8988T (cell line): Measurements from ENCODE around the gene UBR1.
"Not testable (repeated sequence)": the region's sequence is repeated elsewhere in the genome, so short reads cannot be mapped to it uniquely, and the experiment has no call there.

ENCODE experiments used
- DNase-seq: peaks from one replicate; pipeline ENCODE4 v3.0.0; 2011

Gene UBR1

DNA sequence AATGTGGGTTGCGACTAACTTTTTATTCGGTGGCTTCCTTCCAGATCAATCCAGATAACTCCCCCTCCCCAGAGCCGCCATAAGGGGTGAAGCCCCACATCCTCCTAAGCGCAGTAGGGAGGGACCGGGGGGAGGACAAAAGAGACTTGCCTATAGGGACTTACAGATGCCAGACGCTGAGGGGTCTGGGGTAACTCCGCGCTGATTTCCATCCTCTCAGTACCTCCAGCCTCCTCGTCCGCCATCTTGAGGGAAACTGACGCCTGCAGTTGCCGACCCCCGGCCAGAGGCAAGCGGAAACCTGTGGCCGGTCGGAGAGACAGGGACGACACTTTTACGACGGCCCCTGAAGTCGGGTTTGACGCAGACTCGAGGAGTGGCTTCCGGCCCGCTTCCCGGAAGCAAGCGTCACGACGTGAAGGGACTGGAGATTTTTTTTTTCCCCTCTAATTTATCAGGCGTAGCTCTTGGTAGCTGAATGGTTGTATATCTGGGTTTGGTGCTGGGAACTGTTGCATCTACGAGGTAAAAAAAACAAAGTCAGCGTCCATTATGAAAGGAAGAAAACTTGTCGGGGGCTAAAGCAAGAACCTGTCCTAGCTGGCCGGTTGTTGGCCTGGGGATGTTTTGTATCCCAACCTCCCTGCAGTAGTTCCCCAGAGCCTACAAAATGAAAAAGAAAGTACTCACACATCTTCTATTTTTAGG lies at the start of gene UBR1:
TSS of gene UBR1 (minus strand) at position 261 of the 708 bp plus-strand sequence. CDS start at position 245, 16 bp downstream.
- peak; percentile 42 for DNase-seq

DNA sequence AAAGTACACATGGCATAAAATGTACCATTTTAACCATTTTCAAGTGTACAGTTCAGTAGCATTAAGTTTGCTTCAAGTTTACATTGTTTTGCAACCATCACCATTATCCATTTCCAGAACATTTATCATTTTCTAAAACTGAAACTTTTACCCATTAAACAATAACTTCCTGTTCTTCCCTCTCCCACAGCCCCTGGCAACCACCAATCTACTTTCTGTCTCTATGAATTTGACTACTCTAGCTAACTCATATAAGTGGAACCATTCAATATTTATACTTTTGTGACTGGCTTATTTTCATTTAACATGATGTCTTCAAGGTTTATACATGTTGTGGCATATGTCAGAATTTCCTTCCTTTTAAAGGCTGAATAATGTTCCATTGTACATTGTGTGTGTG lies 47.4 kb upstream of the UBR1 start:
- DNase-seq: no peak

DNA sequence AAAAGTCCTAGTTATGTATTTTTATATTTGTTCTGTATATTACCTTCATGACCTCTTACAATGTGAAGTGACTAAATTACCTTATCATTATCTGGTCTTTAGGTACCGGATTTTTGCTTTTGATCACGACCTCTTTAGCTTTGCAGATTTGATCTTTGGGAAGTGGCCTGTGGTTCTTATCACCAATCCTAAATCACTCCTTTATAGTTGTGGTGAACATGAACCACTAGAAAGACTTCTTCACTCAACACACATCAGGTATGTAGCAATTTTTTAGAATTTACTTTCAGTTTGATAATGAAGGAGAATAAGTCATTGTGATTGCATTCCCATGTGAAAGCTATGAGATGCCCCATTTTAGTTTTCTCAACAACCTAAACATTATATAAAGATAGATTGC lies 45.9 kb upstream of the UBR1 start:
- DNase-seq: no peak

- DNase-seq: no peak
Measured at GRCh38 chr15:43150191-43150929, 44.5 kb upstream of the UBR1 start.

DNA sequence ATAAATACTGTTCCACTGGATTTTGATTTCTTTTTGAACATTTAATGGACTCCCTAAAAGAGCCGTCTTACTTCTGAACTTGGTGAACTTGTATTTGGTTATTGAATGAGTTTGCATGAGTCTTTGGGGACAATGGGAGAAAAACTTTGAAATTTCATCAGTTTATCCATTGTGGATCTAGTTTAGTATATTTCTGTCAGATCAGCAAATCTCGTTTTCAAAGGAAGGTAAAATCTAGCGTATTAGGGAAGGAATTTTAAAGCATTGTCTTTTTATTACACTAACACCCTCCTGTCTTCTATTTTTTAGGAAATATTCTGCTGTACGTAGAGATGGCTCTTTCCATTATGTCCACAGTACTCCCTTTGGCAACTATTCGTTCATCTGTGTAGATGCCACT lies 40.3 kb upstream of the UBR1 start:
- no peak for DNase-seq

DNA sequence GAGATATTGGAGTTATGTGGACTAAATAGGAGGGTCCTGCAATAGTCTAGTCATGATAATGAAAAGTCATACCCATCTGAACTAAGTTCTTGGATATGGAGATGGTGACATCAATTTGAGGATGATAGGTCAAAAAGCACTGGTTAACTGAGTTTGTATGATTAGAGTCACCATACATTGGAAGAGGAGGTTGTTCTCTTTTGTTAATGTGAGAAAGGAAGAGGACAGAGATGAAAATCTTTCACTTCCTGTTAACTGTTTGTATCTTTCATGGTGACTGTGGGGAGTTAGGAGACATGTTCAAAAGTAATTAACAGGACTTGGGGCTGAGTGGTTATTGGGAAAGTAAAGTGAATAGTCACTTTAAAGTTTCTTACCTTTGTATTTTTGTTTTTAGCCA lies 38.7 kb upstream of the UBR1 start:
- DNase-seq: no peak

DNA sequence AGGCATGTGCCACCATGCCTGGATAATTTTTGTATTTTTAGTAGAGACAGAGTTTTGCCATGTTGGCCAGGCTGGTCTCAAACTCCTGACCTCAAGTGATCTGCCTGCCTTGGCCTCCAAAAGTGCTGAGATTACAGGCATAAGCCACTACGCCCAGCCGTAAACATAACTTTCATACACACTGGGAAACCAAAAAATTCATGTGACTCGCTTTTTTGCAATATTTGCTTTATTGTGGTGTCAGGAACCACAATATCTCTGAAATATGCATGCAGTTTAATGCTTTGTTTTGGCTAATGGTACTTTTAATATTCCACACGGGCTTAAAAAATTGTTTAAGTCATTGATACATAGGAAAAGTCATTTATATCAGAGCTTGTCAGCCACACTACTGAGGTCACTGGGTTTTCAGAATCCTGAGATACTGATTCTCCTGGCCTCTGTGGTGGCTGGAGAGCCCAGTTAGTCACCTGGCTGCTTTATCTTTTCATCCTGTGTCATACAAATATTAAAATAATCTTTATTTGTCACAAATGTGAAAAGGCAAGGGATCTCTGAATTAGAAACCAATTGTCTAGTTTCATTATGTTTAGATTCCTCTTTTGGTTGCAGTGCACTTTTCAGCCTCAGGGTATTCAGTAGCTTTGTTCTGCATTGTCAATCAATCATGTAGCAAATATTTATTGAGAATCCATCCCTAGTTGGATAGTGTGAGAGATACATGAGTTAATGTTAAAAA lies 37.5 kb upstream of the UBR1 start:
- DNase-seq: no peak

DNA sequence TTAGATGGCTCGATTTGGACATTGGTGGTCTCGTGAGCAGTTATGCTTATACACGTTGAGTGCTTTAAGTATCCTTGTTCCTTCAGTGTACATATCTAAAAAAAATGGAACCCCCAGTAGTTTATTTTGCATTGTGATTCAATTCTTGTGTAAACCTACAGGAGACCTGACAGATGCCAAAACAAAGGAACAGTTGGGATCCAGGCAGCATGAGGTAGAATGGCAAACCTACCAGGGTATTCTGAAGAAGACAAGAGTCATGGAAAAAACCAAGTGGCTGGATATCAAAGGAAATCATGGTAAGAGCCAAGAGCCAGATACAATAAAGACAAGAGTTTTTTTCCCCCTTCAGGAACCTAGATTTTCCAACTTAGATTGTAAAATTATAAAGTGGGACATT lies 29.5 kb upstream of the UBR1 start:
- DNase-seq: no peak

DNA sequence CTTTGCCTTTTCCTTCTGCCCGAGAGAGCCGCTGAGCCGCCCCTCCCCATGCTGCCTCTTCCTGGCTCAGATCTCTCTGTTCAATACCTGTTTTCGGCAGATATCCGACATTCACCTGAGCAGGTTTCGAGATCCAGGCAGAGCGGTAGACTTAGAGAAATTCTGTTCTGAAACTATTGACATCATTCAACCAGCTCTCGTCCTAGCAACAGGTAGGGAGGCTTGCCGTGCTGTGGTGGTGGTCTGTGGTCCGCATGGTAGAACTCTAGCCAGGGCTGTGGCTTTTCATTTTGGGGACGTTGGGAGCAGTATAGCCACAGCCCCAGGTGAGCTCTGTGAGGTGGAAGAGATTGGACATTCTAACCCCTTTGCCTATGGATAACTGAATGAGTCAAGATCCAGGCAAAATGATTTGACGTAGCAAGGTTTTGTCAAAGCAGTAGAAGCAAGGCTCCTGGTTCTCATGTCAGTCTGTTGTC lies 28.4 kb upstream of the UBR1 start:
- DNase-seq: no peak

DNA sequence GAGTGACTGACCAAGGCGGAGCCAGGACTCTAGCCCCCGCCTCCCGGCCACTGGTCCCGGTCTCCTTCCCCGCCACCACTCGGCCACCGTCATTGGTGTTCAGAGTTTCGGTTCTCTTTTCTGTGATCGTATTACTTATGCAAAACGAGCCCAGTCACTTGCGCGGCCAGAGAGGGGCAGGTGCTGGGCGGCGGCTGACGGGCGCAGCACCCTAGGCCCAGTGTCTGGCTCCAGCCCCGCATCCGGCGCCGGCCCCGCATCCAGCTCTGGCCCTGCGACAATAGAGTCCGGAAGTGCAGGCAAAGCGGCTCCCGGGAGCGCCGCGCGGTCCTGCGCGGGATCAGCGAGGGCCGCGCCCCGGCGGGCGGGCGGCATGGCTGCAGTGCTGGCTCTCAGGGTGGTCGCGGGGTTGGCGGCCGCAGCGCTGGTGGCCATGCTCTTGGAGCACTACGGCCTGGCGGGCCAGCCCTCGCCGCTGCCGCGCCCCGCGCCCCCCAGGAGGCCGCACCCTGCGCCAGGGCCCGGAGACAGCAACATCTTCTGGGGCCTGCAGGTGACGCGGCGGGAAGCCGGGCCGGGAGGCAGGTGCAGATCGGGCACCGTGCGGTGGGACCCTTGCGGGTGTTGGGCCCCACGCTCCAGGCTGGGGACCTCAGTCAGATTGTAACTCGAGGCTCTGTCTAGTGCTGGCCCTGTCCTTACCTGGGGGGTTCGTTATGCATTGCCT lies 27.8 kb upstream of the UBR1 start, which contains the start of gene TMEM62:
TSS of gene TMEM62 (plus strand) at position 157 of the 727 bp plus-strand sequence. CDS start at position 374, 217 bp downstream.
- DNase-seq: peak; percentile 74

DNA sequence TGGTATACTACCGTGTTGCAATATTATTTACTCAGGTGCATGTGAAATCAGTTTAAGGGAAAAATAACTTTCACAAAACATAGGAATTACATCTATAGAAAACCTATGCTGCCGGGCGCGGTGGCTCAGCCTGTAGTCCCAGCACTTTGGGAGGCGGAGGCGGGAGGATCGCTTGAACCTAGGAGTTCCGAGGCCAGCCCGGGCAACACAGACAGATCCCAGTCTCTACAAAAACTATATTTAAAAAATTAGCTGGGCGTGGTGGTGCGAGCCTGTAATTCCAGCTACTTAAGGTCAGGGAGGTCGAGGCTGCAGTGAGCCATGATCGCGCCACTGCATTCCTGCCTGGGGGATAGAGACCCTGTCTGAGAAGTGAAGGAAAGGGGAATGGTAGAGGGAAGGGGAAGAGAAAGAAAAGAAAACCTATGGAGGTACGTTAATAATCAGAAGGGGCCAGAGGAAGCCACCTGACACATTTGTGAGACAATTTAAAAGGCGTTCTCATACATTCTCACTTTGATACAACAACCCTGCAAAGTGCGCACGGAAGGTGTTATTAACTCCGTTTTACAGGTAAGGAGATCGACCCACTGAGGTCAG lies 27.1 kb upstream of the UBR1 start:
- DNase-seq: no peak

- DNase-seq: no peak
Measured at GRCh38 chr15:43128980-43129335, 23.1 kb upstream of the UBR1 start.

GRCh38 chr15:43128174-43128979 lies 22.5 kb upstream of the UBR1 start:
- not testable (repeated sequence) for DNase-seq

DNA sequence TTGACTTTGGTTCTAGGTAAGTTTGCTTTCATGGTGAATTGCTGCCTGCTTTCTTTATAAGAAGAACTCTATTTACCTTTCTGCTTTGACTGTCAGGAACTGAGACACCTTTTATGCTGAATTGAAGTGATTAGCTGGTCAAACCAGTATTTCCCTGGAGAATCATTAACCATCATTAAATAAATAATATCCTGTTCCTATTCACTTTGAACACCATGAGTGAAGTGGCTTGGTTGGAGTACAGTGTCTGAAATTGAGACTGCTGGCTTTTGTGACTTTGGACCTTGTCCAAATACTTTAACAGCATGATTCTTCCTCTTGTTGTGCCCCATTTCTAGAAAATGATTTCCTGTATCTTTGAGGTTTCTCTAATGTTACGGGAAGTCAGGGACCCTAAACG lies 21.9 kb upstream of the UBR1 start:
- DNase-seq: no peak

DNA sequence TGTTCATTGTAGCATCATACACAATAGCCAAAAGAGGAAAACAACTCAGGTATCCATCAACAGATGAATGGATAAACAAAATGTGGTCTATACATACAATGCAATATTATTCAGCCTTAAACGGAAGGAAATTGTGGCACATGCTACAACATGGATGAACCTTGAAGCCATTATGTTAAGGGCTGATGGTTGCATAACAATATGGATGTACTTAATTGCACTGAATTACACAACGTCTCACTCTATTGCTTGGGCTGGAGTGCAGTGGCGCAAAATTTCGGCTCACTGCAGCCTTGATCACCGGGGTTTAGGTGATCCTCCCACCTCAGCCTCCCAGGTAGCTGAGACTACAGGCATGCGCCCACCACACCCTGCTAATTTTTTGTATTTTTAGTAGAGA lies 20.5 kb upstream of the UBR1 start:
- no peak for DNase-seq

DNA sequence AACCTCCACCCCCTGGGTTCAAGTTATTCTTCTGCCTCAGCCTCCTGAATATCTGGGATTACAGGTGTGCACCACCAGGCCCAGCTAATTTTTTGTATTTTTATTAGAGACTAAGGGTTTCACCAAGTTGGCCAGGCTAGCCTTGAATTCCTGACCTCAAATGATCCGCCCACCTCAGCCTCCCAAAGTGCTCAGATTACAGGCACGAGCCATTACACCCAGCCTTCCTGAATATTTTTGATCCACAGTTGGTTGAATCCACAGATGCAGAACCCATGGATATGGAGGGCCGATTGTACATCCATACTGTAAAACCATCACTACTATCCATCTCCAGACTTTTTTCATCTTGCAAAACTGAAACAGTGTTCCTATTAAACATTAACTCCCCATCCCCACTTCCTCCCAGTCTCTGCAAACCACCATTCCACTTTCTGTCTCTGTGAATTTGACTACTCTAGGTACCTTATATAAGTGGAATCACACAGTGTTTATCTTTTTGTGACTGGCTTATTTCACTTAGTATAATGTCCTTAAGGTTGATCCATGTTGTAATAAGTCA lies 19.3 kb upstream of the UBR1 start:
- no peak for DNase-seq

- DNase-seq: no peak
Measured at GRCh38 chr15:43121863-43122262, 16.0 kb upstream of the UBR1 start.

DNA sequence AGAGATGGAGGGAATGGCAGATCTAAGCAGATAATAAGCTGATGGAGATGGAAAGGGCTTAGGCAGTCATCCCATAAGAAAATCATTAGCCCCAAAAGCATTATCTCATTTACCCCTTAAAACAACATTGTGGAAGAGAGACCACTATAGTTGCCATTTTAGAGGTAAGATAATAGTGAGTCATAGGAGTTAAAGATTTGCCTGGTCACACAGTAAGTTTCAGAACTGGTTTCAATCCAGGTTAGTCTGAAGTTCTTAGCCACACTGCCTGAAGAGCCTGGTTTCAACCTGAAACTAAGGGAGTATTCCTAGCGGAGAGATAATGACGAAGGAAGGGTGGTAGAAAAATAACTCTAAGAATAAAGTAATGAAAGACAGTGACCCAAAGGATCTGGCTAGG lies 13.0 kb upstream of the UBR1 start:
- DNase-seq: no peak

DNA sequence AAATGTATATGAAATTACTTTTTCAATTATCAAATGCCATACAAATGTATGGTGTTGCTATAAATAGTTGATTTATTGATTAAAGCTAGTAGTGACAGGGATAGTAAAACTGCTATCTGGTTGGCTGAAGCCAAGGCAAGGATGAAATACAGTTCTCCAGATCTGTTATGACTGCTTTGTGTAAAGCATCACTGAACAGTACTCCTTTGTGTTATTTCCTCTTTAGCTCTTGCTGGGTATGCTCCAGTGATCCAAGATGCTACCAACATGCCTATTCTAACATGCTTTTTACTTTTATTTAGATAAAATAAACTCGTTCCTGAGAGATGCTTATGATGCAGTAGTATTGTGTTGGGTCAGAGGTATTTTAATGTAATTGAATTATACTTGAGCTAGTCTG lies 12.4 kb upstream of the UBR1 start:
- no peak for DNase-seq

DNA sequence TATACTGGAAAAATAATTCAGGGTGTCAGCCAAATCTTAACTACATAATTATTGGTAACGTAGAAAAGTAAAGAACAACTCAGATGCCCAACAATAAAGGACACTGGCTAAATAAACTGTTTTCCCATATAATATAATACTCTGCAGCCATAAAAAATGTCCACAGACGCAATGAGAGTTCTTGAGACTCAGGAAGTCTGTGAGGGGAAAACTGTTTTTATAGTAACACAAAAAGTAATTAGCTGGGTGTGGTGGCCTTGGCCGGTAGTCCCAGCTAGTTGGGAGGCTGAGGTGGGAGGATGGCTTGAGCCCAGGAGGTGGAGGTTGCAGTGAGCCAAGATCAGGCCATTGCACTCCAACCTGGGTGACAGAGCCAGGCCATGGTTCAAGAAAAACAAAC lies 5.5 kb upstream of the UBR1 start:
- no peak for DNase-seq

DNA sequence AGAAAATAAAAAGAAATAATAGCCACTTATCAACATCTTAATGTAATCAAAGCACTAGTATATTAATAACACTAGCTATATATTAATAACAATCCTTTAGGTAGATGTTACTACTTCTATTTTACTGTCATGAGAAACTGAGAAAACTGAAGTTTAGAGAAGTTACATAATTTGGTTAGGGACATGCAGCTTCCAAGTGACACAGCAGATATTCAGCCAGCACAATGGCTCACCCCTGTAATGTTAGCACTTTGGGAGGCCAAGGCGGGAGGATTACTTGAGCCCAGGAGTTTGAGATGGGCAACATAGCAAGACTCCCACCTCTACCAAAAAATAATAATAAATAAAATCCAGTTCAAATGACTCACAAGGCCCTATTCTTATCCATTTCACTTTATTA lies 1.9 kb upstream of the UBR1 start:
- no peak for DNase-seq

GRCh38 chr15:43106486-43106829 lies 620 bp upstream of the UBR1 start:
- DNase-seq: no peak
